Measurements from ENCODE around the gene EML5. TPM values are rescaled to one million over a fixed set of nuclear protein-coding genes. Genes with fewer than 3 reads are reported as not detected.

The EML5 gene
- total and polyA plus RNA-seq, 2 donors (not counting 3 experiments of a cell fraction or from before 2014, with no cell fraction given): not detected

DNA sequence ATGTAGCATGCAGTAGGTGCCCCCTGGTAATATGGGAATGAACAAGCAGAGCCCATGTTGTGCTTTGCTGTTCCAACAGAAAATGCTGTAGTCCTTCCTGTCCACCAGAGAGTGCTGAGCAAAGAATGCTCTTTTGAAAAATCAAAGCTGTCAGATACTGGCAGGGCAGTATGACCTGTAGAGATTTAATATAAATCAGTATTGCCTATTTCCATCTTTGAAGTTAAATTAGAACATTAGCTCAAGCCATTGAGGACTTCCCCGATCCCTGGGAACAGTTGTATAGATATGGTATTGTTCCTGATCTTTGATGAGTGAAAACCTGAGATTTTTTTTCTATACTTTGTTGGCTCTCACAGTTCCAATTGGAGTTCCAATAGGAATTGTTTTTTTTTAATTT is 44.7 kb upstream of the EML5 start:
- no peaks in the 10 kb centered on the region for H3K79me2 ChIP-seq (ENCODE audit: control insufficient read depth, insufficient read depth, low read length)
- intact Hi-C loops (cut with micrococcal nuclease): no loop called here
- no peak for FAIRE-seq

More for the DNA sequence above, 44.7 kb upstream of the EML5 start:
- H3K4me1 ChIP-seq (ENCODE audit: control insufficient read depth, extremely low read depth, insufficient read depth, low read length): peaks cover 9% of the 10 kb centered on the region
- no peaks in the 10 kb centered on the region for H3K27me3 ChIP-seq (ENCODE audit: control insufficient read depth in 2 of 2, insufficient read depth in 2 of 2, low read length in 2 of 2)
- CTCF ChIA-PET: interaction anchor here (1.4 to 6.0 kb wide), 4 partner anchors 11 to 31 kb away, joined by 3 to 27 read pairs (median 4); partner anchors contain the start of gene TTC8
- no TSS peak for BruUV-seq (replicated peaks)
- no peaks in the 10 kb centered on the region for H3K36me3 ChIP-seq (ENCODE audit: control insufficient read depth in 2 of 2, extremely low read depth in 1 of 2, insufficient read depth in 2 of 2, low read length in 2 of 2)
- TF ChIP-seq, protein P1, sequence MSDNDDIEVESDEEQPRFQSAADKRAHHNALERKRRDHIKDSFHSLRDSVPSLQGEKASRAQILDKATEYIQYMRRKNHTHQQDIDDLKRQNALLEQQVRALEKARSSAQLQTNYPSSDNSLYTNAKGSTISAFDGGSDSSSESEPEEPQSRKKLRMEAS (IDR thresholded peaks at IDR 0.05; ENCODE audit: insufficient read depth, insufficient read length): no peak
- TF ChIP-seq GATA2 (IDR thresholded peaks at IDR 0.05; ENCODE audit: insufficient read depth, insufficient read length, low read depth, low read length) (no peak), POLR2A (IDR thresholded peaks at IDR 0.05; ENCODE audit: low read depth, low read length) (no peak), EZH2 (IDR thresholded peaks at IDR 0.05; ENCODE audit: borderline replicate concordance, low read depth, low read length, severe bottlenecking) (no peak), JUN (IDR thresholded peaks at IDR 0.05; ENCODE audit: borderline replicate concordance, insufficient read depth, insufficient read length, low read depth) (no peak), POLR2AphosphoS5 (IDR thresholded peaks at IDR 0.05; ENCODE audit: insufficient read depth, low read depth, low read length) (no peak), MYC (IDR thresholded peaks at IDR 0.05; ENCODE audit: low read depth, low read length) (no peak), FOS (IDR thresholded peaks at IDR 0.05; ENCODE audit: borderline replicate concordance, insufficient read depth, low read length) (no peak), CTCF (IDR thresholded peaks at IDR 0.05; ENCODE audit: extremely low read depth in 1 of 2, insufficient read depth in 1 of 2, low read depth in 1 of 2, low read length in 2 of 2) (no peak)
- dilution Hi-C loops (cut with MboI; ENCODE audit: extremely low pct_ligation_motif_present, low sequenced_read_pairs): no loop called here
- H4K20me1 ChIP-seq (replicated peaks; ENCODE audit: control insufficient read depth, extremely low read depth, insufficient read depth, low read length): no peaks in the 10 kb centered on the region
- H2AFZ ChIP-seq (ENCODE audit: low read depth, low read length): no peak overlapping the region
- no peak overlapping the region for H3K4me3 ChIP-seq (replicated peaks in 1 of 3; ENCODE audit: insufficient read depth in 1 of 3, low read depth in 1 of 3, low read length in 3 of 3)
- no peaks in the 10 kb centered on the region for H3K9me3 ChIP-seq (replicated peaks; ENCODE audit: control insufficient read depth, insufficient read depth, low read length)
- no peak overlapping the region for H3K27ac ChIP-seq (ENCODE audit: insufficient read depth, low read depth, low read length)
- no peak overlapping the region for H3K4me2 ChIP-seq (ENCODE audit: insufficient read depth, low read length)
- DNase-seq (ENCODE audit: low read depth, low spot score): no peak
- H3K9me1 ChIP-seq (replicated peaks; ENCODE audit: control insufficient read depth, extremely low read depth, insufficient read depth, low read length): no peaks in the 10 kb centered on the region
- H3K9ac ChIP-seq (replicated peaks; ENCODE audit: extremely low read depth, insufficient read depth, low read length): no peak overlapping the region
- POLR2A ChIA-PET: no interaction called here

Data from endothelial cell of umbilical vein (primary cell).